ENCODE measurements around the gene C1orf122. TPM values are rescaled to one million over a fixed set of nuclear protein-coding genes. Genes with fewer than 3 reads are reported as not detected.

Gene C1orf122
- total and polyA plus RNA-seq, 2 of the 13 experiments (the other 11 are each of a cell fraction or from before 2014, with no cell fraction given), result 18.7 to 40.6 TPM

DNA sequence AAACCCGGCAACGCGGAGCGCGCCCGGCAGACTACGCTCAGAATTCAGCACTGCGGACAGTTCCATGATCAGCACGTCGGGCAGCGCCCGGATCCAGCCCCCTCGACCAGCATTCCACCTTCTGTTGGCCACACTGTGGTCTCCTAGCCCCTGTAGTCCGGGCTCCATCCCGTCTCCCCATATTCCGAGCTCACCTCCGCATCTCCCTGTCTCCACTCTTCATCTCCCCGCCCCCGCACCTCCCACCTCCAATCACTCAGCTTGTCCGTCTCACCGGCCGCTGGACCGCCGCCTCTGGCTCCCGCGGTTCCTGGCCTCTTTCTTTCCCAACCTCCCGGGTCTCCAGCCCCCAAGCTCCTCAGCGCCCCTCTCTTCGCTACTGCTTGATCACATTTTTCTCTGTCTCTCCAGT lies 43.2 kb upstream of the C1orf122 start (continued):
- TF ChIP-seq, protein P1, sequence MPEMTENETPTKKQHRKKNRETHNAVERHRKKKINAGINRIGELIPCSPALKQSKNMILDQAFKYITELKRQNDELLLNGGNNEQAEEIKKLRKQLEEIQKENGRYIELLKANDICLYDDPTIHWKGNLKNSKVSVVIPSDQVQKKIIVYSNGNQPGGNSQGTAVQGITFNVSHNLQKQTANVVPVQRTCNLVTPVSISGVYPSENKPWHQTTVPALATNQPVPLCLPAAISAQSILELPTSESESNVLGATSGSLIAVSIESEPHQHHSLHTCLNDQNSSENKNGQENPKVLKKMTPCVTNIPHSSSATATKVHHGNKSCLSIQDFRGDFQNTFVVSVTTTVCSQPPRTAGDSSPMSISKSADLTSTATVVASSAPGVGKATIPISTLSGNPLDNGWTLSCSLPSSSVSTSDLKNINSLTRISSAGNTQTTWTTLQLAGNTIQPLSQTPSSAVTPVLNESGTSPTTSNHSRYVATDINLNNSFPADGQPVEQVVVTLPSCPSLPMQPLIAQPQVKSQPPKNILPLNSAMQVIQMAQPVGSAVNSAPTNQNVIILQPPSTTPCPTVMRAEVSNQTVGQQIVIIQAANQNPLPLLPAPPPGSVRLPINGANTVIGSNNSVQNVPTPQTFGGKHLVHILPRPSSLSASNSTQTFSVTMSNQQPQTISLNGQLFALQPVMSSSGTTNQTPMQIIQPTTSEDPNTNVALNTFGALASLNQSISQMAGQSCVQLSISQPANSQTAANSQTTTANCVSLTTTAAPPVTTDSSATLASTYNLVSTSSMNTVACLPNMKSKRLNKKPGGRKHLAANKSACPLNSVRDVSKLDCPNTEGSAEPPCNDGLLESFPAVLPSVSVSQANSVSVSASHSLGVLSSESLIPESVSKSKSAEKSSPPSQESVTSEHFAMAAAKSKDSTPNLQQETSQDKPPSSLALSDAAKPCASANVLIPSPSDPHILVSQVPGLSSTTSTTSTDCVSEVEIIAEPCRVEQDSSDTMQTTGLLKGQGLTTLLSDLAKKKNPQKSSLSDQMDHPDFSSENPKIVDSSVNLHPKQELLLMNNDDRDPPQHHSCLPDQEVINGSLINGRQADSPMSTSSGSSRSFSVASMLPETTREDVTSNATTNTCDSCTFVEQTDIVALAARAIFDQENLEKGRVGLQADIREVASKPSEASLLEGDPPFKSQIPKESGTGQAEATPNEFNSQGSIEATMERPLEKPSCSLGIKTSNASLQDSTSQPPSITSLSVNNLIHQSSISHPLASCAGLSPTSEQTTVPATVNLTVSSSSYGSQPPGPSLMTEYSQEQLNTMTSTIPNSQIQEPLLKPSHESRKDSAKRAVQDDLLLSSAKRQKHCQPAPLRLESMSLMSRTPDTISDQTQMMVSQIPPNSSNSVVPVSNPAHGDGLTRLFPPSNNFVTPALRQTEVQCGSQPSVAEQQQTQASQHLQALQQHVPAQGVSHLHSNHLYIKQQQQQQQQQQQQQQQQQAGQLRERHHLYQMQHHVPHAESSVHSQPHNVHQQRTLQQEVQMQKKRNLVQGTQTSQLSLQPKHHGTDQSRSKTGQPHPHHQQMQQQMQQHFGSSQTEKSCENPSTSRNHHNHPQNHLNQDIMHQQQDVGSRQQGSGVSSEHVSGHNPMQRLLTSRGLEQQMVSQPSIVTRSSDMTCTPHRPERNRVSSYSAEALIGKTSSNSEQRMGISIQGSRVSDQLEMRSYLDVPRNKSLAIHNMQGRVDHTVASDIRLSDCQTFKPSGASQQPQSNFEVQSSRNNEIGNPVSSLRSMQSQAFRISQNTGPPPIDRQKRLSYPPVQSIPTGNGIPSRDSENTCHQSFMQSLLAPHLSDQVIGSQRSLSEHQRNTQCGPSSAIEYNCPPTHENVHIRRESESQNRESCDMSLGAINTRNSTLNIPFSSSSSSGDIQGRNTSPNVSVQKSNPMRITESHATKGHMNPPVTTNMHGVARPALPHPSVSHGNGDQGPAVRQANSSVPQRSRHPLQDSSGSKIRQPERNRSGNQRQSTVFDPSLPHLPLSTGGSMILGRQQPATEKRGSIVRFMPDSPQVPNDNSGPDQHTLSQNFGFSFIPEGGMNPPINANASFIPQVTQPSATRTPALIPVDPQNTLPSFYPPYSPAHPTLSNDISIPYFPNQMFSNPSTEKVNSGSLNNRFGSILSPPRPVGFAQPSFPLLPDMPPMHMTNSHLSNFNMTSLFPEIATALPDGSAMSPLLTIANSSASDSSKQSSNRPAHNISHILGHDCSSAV (CRISPR knock-in tag; IDR thresholded peaks at IDR 0.05; ENCODE audit: borderline replicate concordance), result no peak
- peak; percentile 95 for TF ChIP-seq POGK (CRISPR knock-in tag; conservative IDR thresholded peaks at IDR 0.05)
- TF ChIP-seq, protein P2, sequence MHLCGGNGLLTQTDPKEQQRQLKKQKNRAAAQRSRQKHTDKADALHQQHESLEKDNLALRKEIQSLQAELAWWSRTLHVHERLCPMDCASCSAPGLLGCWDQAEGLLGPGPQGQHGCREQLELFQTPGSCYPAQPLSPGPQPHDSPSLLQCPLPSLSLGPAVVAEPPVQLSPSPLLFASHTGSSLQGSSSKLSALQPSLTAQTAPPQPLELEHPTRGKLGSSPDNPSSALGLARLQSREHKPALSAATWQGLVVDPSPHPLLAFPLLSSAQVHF (CRISPR knock-in tag; IDR thresholded peaks at IDR 0.05), result peak; percentile 99
- peak; percentile 84 for TF ChIP-seq THAP11 (CRISPR knock-in tag; IDR thresholded peaks at IDR 0.05)
- peak; percentile 98 for TF ChIP-seq NFKBIZ (CRISPR knock-in tag; IDR thresholded peaks at IDR 0.05)
- peak; percentile 74; the same call in 1 of the 3 replicates for TF ChIP-seq MXI1 (IDR thresholded peaks at IDR 0.05; ENCODE audit: borderline replicate concordance, low read depth, low read length)
- TF ChIP-seq POLR2G (IDR thresholded peaks at IDR 0.05; ENCODE audit: low read depth, low read length), result no peak
- peak; percentile 91 for TF ChIP-seq ARNTL (CRISPR knock-in tag; IDR thresholded peaks at IDR 0.05)
- no peak for TF ChIP-seq RAD51 (IDR thresholded peaks at IDR 0.05; ENCODE audit: borderline replicate concordance)
- no peak for TF ChIP-seq TCF7 (IDR thresholded peaks at IDR 0.05; ENCODE audit: low read depth)
- peak; percentile 97 for TF ChIP-seq MTA3 (CRISPR knock-in tag; IDR thresholded peaks at IDR 0.05)
- TF ChIP-seq GFI1 (CRISPR knock-in tag; IDR thresholded peaks at IDR 0.05; ENCODE audit: borderline replicate concordance), result peak; percentile 71; the same call in 1 of the 2 replicates
- TF ChIP-seq ZNF878 (CRISPR knock-in tag; IDR thresholded peaks at IDR 0.05), result peak; percentile 93
- TF ChIP-seq ZNF552 (CRISPR knock-in tag; IDR thresholded peaks at IDR 0.05; ENCODE audit: borderline replicate concordance), result peak; percentile 99
- TF ChIP-seq ZBTB42 (CRISPR knock-in tag; IDR thresholded peaks at IDR 0.05), result peak; percentile 97
- peak; percentile 99; the same call in 1 of the 2 replicates for TF ChIP-seq PLSCR1 (CRISPR knock-in tag; IDR thresholded peaks at IDR 0.05; ENCODE audit: borderline replicate concordance)
- TF ChIP-seq ZNF326 (CRISPR knock-in tag; IDR thresholded peaks at IDR 0.05; ENCODE audit: borderline replicate concordance), result peak; percentile 92; the same call in 1 of the 2 replicates
- TF ChIP-seq RNF2 (conservative IDR thresholded peaks at IDR 0.05; ENCODE audit: low read depth), result no peak
- 0 out of 2 replicates have a peak, but pooled peaks have one; percentile 41 for TF ChIP-seq ZNF556 (CRISPR knock-in tag; IDR thresholded peaks at IDR 0.05; ENCODE audit: borderline replicate concordance)
- TF ChIP-seq CHD2 (IDR thresholded peaks at IDR 0.05; ENCODE audit: low read depth, low read length), result no peak
